GM12873 (cell line): ENCODE measurements around the gene INTS3.

Experiments used
- TF ChIP-seq, protein P1 (sequence below): IDR thresholded peaks from 2 replicates; pipeline ENCODE4 v1.5.1; 2012; ENCODE audit warnings: low read depth, mild to moderate bottlenecking, moderate library complexity, low read length, control low read depth; ENCODE audit not compliant: insufficient read depth; ENCODE audit errors: missing control alignments

The INTS3 gene

DNA sequence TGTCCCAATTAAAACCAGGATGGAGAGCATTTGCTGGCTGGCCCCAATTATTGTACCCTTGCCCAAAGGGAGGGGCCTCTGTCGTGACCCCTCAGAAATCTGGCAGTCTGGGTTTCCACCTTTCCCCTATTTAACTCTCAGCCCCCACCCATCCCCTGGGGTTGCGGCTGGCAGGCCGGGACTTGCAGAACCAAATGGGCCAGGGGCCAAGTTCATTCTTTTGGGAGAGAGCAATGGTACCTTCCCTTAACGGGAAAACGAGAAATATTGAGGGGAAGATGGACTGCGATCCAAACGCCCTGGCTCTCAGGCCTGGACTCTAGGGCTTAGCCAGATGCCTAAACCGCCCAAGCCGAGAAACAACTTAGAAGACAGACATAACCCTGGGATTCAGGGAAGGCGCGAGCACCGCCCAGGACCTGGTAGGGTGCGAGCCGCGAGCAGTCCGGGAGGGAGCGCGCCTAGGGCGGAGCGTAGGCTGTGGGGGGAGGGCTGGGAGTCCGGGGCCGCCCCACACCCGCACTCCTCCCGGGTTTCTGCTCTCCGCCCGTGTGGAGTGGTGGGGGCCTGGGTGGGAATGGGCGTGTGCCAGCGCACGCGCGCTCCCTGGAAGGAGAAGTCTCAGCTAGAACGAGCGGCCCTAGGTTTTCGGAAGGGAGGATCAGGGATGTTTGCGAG lies 47.1 kb downstream of the INTS3 start, which contains the start of gene SLC27A3:
TSS of gene SLC27A3 (plus strand) at position 628 of the 678 bp plus-strand sequence. CDS start 91 bp downstream, outside the sequence.
- TF ChIP-seq, protein P1, sequence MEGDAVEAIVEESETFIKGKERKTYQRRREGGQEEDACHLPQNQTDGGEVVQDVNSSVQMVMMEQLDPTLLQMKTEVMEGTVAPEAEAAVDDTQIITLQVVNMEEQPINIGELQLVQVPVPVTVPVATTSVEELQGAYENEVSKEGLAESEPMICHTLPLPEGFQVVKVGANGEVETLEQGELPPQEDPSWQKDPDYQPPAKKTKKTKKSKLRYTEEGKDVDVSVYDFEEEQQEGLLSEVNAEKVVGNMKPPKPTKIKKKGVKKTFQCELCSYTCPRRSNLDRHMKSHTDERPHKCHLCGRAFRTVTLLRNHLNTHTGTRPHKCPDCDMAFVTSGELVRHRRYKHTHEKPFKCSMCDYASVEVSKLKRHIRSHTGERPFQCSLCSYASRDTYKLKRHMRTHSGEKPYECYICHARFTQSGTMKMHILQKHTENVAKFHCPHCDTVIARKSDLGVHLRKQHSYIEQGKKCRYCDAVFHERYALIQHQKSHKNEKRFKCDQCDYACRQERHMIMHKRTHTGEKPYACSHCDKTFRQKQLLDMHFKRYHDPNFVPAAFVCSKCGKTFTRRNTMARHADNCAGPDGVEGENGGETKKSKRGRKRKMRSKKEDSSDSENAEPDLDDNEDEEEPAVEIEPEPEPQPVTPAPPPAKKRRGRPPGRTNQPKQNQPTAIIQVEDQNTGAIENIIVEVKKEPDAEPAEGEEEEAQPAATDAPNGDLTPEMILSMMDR = no peak

DNA sequence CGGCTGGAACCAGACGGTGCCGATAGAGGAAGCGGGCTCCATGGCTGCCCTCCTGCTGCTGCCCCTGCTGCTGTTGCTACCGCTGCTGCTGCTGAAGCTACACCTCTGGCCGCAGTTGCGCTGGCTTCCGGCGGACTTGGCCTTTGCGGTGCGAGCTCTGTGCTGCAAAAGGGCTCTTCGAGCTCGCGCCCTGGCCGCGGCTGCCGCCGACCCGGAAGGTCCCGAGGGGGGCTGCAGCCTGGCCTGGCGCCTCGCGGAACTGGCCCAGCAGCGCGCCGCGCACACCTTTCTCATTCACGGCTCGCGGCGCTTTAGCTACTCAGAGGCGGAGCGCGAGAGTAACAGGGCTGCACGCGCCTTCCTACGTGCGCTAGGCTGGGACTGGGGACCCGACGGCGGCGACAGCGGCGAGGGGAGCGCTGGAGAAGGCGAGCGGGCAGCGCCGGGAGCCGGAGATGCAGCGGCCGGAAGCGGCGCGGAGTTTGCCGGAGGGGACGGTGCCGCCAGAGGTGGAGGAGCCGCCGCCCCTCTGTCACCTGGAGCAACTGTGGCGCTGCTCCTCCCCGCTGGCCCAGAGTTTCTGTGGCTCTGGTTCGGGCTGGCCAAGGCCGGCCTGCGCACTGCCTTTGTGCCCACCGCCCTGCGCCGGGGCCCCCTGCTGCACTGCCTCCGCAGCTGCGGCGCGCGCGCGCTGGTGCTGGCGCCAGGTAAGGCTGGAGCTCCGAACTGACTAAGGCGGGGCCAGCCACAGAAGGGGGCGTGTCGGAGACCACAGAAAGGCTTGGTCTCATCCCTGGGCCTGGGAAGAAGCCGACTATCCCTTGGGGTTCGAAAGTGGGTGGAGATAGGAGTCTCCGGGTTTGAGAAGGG lies 47.8 kb downstream of the INTS3 start:
- TF ChIP-seq, protein P1 = peak; percentile 2

DNA sequence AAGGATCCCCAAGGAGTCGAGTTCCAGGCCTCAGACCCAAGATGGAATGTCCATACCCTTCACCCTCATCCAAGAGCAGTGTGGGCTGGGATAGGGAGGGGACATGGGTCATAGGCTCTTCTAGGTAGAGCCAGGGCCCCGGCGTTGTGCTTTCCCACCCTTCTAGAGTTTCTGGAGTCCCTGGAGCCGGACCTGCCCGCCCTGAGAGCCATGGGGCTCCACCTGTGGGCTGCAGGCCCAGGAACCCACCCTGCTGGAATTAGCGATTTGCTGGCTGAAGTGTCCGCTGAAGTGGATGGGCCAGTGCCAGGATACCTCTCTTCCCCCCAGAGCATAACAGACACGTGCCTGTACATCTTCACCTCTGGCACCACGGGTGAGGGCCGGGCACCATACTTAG lies 48.5 kb downstream of the INTS3 start:
- TF ChIP-seq, protein P1 = no peak

DNA sequence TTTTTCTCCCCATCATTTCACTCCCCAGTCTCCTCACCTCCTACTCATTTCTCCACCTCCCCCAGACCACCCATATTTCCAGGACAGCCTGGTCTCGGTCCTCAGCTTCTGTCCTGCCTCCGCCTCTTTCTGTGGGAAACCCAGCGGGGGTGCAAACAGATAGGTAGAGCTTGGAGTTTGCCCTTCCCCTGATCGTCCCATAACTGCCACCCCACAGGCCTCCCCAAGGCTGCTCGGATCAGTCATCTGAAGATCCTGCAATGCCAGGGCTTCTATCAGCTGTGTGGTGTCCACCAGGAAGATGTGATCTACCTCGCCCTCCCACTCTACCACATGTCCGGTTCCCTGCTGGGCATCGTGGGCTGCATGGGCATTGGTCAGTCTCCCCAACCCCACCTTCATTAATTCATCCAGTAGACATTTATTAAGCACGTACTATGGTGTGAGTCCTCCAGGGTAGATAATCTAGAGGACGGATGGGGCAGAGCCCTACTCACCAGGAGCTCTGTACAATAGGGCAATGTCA lies 49.1 kb downstream of the INTS3 start:
- TF ChIP-seq, protein P1 = no peak

DNA sequence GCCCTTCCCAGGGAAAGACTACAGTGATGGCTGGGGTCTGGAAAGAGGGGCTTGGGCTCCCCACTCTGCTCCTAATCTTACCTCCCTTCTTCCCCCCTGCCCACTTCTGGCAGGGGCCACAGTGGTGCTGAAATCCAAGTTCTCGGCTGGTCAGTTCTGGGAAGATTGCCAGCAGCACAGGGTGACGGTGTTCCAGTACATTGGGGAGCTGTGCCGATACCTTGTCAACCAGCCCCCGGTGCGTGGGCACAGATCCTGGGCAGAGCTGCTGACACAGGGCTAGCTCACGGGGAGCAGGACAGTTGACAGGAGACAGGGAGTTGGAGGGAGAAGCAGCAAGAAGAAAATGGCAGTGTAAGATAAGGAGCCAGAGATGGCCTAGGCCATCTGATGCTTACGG lies 49.8 kb downstream of the INTS3 start:
- TF ChIP-seq, protein P1 = no peak

DNA sequence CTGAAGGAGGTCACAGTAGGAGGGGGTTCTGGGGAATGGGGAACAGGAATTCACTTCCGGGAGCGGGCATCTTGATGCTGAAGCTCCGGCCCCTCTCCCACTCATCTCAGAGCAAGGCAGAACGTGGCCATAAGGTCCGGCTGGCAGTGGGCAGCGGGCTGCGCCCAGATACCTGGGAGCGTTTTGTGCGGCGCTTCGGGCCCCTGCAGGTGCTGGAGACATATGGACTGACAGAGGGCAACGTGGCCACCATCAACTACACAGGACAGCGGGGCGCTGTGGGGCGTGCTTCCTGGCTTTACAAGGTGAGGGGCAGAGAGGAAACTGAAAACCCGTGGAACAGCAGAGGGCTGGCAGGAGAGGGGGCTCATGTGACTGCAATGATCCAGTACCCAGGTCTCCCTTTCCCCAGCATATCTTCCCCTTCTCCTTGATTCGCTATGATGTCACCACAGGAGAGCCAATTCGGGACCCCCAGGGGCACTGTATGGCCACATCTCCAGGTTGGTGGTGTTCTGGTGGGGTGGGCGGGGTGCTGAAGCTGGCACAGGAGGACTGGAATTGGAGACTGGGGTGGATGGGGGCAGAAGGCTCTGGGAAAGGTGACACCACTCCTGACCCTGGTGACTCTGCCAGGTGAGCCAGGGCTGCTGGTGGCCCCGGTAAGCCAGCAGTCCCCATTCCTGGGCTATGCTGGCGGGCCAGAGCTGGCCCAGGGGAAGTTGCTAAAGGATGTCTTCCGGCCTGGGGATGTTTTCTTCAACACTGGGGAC lies 50.4 kb downstream of the INTS3 start:
- TF ChIP-seq, protein P1 = no peak
